GM12874 (cell line): ENCODE data around the gene SLC35F3.

Experiments used
- TF ChIP-seq, protein P1 (sequence below): IDR thresholded peaks from 2 replicates; pipeline ENCODE4 v1.5.1; 2011; ENCODE audit warnings: low read depth, mild to moderate bottlenecking, control low read depth, low read length, moderate library complexity; ENCODE audit not compliant: insufficient read depth

SLC35F3 gene

DNA sequence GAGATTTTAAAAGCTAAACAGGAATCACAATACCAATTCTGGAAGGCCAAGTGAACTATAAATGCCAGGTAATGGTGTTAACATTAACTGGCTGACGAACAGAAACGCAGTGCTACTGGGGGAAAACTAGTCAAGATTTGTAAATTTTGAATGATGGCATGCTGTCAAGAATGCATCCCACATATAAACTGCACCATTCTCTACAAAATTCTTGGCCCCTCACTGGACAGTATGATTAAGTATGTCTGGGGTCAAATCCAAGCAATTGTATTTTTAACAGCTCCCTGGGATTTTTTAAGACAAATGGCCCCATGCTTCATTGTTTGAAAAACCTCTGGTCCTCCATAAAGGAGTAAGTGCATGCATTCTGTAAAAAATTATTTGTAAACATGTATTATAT lies 395.6 kb downstream of the SLC35F3 start:
- TF ChIP-seq, protein P1, sequence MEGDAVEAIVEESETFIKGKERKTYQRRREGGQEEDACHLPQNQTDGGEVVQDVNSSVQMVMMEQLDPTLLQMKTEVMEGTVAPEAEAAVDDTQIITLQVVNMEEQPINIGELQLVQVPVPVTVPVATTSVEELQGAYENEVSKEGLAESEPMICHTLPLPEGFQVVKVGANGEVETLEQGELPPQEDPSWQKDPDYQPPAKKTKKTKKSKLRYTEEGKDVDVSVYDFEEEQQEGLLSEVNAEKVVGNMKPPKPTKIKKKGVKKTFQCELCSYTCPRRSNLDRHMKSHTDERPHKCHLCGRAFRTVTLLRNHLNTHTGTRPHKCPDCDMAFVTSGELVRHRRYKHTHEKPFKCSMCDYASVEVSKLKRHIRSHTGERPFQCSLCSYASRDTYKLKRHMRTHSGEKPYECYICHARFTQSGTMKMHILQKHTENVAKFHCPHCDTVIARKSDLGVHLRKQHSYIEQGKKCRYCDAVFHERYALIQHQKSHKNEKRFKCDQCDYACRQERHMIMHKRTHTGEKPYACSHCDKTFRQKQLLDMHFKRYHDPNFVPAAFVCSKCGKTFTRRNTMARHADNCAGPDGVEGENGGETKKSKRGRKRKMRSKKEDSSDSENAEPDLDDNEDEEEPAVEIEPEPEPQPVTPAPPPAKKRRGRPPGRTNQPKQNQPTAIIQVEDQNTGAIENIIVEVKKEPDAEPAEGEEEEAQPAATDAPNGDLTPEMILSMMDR, result no peak

DNA sequence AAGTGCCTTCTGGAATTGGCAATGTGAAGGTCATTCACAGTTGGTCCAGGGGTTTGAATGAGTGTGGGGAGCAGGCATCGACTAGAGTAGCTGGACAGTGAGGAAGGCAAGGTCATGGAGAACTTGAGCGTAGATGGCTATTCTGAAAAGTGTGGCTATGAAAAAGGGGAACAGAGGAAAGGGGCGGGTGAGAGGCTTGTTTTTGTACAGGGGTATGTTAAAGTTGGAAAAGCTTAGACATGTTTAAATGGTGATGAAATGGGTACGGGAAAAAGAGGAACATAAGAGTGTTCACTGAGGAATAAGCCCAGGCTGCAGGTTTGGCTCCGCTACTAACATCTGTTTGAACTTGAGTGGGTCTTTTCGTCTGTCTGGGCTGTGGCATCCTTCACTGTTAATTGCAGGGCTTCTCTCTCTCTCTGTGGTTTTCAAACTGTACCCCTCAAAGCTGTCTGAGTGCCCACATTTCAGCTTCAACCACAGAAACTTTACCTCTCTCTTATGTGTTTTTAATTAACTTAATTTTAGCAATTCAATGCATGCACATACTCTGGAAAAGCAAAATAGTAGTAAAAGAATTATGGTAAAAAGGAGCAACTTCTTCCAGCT lies 398.0 kb downstream of the SLC35F3 start:
- TF ChIP-seq, protein P1, result no peak

DNA sequence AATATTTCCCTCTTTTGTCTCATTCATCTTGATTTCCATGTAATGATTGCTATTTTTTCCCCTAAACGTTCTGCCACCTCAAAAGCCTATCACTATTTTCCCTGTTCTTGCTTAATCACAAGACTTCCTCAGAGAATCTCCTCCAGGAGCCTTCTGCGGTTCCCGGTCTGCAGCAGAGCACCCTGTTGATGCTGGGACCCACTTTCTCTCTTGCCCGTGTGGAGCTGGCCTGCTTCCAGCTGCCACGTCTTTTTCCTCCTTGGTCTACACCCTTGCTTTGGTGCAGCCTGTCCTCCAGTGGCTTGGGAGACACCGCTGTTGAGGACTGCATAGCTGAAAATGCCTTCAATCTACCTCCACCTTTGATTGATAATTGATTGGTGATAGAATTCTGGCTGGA lies 398.8 kb downstream of the SLC35F3 start:
- TF ChIP-seq, protein P1, result no peak

DNA sequence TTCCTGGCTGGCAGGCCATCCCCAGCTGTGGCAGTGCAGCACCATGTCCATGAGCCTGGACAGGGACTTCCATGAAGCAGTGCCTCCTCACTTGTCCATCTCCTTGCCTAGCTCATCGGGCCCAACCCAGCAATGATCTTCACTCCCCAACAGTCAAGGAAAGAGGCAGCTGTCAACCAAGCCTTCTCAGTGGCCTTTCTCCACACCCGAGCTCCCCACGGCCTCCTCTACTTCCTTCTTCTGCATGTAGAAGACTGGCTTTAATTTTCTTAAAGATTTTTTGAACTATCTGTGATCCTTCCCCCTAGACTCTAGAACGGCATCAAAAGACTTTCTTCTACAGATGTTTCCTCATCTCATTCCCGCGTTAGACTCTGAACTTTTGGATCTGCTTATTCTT lies 403.2 kb downstream of the SLC35F3 start:
- TF ChIP-seq, protein P1, result no peak

DNA sequence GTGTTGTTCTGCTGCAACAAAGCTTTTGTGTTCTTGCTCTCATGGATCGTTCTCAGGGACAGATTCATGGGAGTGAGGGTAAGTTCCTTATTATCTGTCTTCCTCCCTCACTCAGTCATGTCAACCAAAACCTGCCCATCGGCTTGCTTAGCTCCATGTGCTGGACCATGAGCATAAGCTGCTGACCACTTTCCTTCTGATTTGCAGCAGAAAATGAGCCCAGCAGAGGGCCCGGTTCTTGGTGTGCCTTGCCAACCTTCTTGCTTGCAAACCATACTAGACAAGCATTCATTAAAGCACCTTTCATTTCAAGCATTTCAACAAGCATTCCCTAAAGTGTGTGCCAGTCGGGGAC lies 404.7 kb downstream of the SLC35F3 start:
- TF ChIP-seq, protein P1, result no peak

DNA sequence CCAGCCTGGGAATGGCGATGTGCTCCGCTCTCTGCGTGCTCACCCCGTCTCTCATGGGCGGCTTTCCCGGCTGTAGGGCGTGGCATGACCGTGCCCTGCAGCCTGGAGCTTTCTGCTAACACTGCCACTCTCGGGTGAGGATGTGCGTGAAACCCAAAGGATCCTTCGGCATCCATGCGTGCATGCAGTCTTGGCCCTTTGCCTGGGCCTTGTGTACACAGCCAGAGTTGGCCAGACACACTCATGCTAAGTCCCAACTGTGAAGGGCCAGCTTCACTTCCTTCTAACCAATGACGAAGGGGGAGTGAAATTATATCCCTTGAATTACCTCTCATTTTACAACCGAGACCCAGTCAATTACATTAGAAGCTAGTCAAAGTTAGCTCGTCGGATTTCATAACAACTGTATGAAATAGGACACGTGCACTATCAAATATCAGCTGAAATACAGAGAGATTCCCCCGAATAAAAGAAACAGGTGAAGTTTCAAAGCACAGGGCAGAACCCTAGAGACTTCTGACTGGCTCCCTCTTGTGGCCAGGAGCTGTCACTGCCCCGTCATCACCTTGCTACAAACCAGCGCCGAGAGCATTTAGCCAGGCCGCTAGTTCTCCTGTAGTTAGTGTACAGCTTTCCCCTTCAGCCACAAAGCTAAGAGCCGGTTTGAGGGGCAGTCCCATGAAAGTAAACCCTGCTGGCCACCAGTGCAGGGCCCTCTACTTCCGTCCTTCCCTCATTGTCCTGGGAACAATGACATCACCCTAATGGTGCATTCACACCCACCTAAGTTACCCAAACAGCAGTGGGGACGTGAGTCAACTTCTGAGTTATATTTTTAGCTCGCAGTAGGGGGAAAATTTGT lies 405.4 kb downstream of the SLC35F3 start:
- TF ChIP-seq, protein P1, result peak; percentile 90

DNA sequence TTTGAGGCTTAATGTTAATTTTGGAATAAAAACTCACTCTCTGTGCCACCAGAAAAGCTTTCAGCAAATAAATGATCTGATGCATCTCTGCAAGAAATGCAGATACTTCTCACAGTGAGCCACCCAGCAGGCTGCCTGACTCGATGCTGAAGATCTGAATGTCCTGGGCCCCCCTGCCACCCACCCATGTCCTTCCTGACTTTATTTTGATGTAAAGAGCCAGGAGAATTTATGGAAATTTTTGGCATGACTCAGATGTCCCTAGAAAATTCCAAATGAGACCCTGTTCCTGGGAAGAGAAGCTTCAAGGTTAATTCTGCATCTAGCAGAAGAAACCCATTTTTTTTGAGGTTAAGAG lies 406.0 kb downstream of the SLC35F3 start:
- TF ChIP-seq, protein P1, result no peak
